SK-N-SH (cell line): ENCODE data around the gene PKNOX2.

ENCODE experiments used
- POLR2AphosphoS5 ChIP-seq: IDR thresholded peaks from 2 replicates; pipeline ENCODE4 v1.6.1; 2012; ENCODE audit warnings: low read depth, low read length
- TF ChIP-seq, protein P1 (sequence below): IDR thresholded peaks from 2 replicates; pipeline ENCODE4 v1.4.0; 2012; ENCODE audit warnings: low read depth, borderline replicate concordance

DNA sequence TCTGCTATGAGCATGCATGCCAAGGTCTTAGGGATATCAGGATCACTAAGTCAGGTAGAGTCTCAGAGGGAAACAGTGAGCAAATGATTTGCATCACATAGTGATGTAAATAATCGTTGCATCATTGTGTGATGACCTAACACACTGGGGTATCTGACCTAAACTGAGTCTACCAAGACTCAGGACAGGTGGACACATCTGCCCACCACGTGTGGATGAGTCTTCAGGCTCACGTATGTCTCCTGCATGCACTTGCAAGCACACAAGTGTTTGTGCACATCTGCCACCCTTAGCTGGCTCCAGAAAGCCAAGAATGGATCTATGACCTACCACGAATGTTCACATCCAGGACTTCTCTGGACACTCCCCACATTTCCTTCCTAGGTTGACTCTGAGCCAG lies 220.3 kb downstream of the PKNOX2 start:
- TF ChIP-seq, protein P1, sequence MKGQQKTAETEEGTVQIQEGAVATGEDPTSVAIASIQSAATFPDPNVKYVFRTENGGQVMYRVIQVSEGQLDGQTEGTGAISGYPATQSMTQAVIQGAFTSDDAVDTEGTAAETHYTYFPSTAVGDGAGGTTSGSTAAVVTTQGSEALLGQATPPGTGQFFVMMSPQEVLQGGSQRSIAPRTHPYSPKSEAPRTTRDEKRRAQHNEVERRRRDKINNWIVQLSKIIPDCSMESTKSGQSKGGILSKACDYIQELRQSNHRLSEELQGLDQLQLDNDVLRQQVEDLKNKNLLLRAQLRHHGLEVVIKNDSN = no peak
- no peak for TF ChIP-seq POLR2AphosphoS5
